Keratinocyte (primary cell): ENCODE results near the gene AXIN1.

Experiments
- EZH2 ChIP-seq: IDR thresholded peaks from one replicate; pipeline ENCODE4 v1.6.1; 2012; ENCODE audit warnings: inconsistent platforms, mild to moderate bottlenecking, low read length, moderate library complexity
- TF ChIP-seq, protein P1 (sequence below), 3 experiments: IDR thresholded peaks in 1 of 3; conservative IDR thresholded peaks in 1 of 3; optimal IDR thresholded peaks in 1 of 3; 2 replicates in 2 of 3; 3 replicates in 1 of 3; pipeline versions ENCODE3 to v1.5.1; 2011; ENCODE audit warnings: low read length in 3 of 3, mild to moderate bottlenecking in 3 of 3, moderate library complexity in 2 of 3, control low read depth in 1 of 3, inconsistent platforms in 1 of 3; ENCODE audit not compliant: insufficient read depth in 2 of 3; ENCODE audit errors: extremely low read depth in 1 of 3

DNA sequence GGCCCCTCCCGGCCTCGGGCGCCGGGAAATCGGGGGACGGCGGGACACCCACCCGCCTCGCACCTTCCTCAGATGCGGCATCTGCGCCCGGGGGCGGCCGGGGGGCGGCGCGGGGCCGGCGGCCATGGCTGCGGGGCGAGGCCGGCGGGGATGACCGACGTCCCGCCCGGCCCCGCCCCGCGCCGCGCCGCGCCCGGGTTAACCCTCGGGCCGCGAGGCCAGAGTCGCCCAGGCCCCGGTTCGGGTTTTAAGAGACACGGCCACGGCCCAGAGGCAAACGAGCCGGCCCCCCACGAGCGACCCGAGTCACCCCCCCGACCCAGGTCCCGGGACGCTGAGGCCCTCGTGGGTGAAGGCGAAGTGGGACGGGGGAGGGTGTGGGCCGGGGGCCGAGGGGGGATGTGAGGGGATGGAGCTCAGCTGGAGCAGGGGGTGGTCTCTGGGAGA lies 76.7 kb downstream of the AXIN1 start, which contains the start of gene RGS11:
- TF ChIP-seq EZH2, result no peak
- TF ChIP-seq, protein P1, sequence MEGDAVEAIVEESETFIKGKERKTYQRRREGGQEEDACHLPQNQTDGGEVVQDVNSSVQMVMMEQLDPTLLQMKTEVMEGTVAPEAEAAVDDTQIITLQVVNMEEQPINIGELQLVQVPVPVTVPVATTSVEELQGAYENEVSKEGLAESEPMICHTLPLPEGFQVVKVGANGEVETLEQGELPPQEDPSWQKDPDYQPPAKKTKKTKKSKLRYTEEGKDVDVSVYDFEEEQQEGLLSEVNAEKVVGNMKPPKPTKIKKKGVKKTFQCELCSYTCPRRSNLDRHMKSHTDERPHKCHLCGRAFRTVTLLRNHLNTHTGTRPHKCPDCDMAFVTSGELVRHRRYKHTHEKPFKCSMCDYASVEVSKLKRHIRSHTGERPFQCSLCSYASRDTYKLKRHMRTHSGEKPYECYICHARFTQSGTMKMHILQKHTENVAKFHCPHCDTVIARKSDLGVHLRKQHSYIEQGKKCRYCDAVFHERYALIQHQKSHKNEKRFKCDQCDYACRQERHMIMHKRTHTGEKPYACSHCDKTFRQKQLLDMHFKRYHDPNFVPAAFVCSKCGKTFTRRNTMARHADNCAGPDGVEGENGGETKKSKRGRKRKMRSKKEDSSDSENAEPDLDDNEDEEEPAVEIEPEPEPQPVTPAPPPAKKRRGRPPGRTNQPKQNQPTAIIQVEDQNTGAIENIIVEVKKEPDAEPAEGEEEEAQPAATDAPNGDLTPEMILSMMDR (optimal IDR thresholded peaks at IDR 0.05 in 1 of 3, IDR thresholded peaks at IDR 0.05 in 1 of 3, conservative IDR thresholded peaks at IDR 0.05 in 1 of 3; ENCODE audit: extremely low read depth in 1 of 3, insufficient read depth in 2 of 3, low read length in 3 of 3), result no peak
